ENCODE data around the gene DEFB131A.
"Not testable (repeated sequence)": the region's sequence is repeated elsewhere in the genome, so short reads cannot be mapped to it uniquely, and the experiment has no call there.

The DEFB131A gene

GRCh38 chr4:9444114-9444513, at the start of gene DEFB131A:
DEFB131A (plus strand) TSS chr4:9444414; CDS start chr4:9444534, 120 bp downstream.
- not testable (repeated sequence) for DNase-seq (ENCODE audit: low read depth in 2 of 2)

- DNase-seq (ENCODE audit: low read depth in 2 of 2): not testable (repeated sequence)
Observed at GRCh38 chr4:9405774-9406173, 38.4 kb upstream of the DEFB131A start.

- DNase-seq (ENCODE audit: low read depth in 2 of 2): not testable (repeated sequence)
Observed at GRCh38 chr4:9406491-9406890, 37.7 kb upstream of the DEFB131A start.

- DNase-seq (ENCODE audit: low read depth in 2 of 2): no peak
Observed at GRCh38 chr4:9409793-9410192, 34.4 kb upstream of the DEFB131A start.

GRCh38 chr4:9421884-9422455, 22.2 kb upstream of the DEFB131A start:
- DNase-seq (ENCODE audit: low read depth in 2 of 2): not testable (repeated sequence)

GRCh38 chr4:9425916-9426315, 18.3 kb upstream of the DEFB131A start:
- DNase-seq (ENCODE audit: low read depth in 2 of 2): not testable (repeated sequence)

GRCh38 chr4:9430061-9430460, 14.2 kb upstream of the DEFB131A start:
- DNase-seq (ENCODE audit: low read depth in 2 of 2): not testable (repeated sequence)

GRCh38 chr4:9433320-9433719, 10.9 kb upstream of the DEFB131A start:
- not testable (repeated sequence) for DNase-seq (ENCODE audit: low read depth in 2 of 2)

GRCh38 chr4:9436728-9437127, 7.5 kb upstream of the DEFB131A start:
- DNase-seq (ENCODE audit: low read depth in 2 of 2): not testable (repeated sequence)

GRCh38 chr4:9442355-9442754, 1.9 kb upstream of the DEFB131A start:
- DNase-seq (ENCODE audit: low read depth in 2 of 2): not testable (repeated sequence)

- DNase-seq (ENCODE audit: low read depth in 2 of 2): not testable (repeated sequence)
Observed at GRCh38 chr4:9444681-9445080, 467 bp downstream of the DEFB131A start.

- not testable (repeated sequence) for DNase-seq (ENCODE audit: low read depth in 2 of 2)
Observed at GRCh38 chr4:9452251-9452650, 8.0 kb downstream of the DEFB131A start.

GRCh38 chr4:9454284-9454683, 10.1 kb downstream of the DEFB131A start:
- not testable (repeated sequence) for DNase-seq (ENCODE audit: low read depth in 2 of 2)

- not testable (repeated sequence) for DNase-seq (ENCODE audit: low read depth in 2 of 2)
Observed at GRCh38 chr4:9455046-9455445, 10.8 kb downstream of the DEFB131A start.

GRCh38 chr4:9479466-9479865, 35.3 kb downstream of the DEFB131A start:
- not testable (repeated sequence) for DNase-seq (ENCODE audit: low read depth in 2 of 2)

- not testable (repeated sequence) for DNase-seq (ENCODE audit: low read depth in 2 of 2)
Observed at GRCh38 chr4:9480066-9480465, 35.9 kb downstream of the DEFB131A start.

GRCh38 chr4:9482871-9483270, 38.7 kb downstream of the DEFB131A start:
- not testable (repeated sequence) for DNase-seq (ENCODE audit: low read depth in 2 of 2)

- not testable (repeated sequence) for DNase-seq (ENCODE audit: low read depth in 2 of 2)
Observed at GRCh38 chr4:9483682-9484081, 39.5 kb downstream of the DEFB131A start.

GRCh38 chr4:9486880-9487279, 42.7 kb downstream of the DEFB131A start:
- not testable (repeated sequence) for DNase-seq (ENCODE audit: low read depth in 2 of 2)

- not testable (repeated sequence) for DNase-seq (ENCODE audit: low read depth in 2 of 2)
Observed at GRCh38 chr4:9488796-9489195, 44.6 kb downstream of the DEFB131A start.

- not testable (repeated sequence) for DNase-seq (ENCODE audit: low read depth in 2 of 2)
Observed at GRCh38 chr4:9490496-9490895, 46.3 kb downstream of the DEFB131A start.

GRCh38 chr4:9490986-9491385, 46.8 kb downstream of the DEFB131A start:
- not testable (repeated sequence) for DNase-seq (ENCODE audit: low read depth in 2 of 2)

GRCh38 chr4:9493589-9493988, 49.4 kb downstream of the DEFB131A start:
- DNase-seq (ENCODE audit: low read depth in 2 of 2): not testable (repeated sequence)
